Neuronal stem cell (in vitro differentiated cells): ENCODE measurements around the gene C6orf89.

Source experiments
- DNase-seq: peaks from one replicate; pipeline ENCODE4 v3.0.0-alpha.2; 2013; ENCODE audit warnings: low spot score
- H2AFZ ChIP-seq: one replicate; pipeline ENCODE4 v1.6.1; 2013; ENCODE audit warnings: mild to moderate bottlenecking, low read length, inconsistent platforms
- H2AK5ac ChIP-seq: 2 replicates; pipeline ENCODE4 v1.6.1; 2013; ENCODE audit warnings: low read depth, mild to moderate bottlenecking, inconsistent platforms, low read length, moderate library complexity, mixed read lengths
- H2BK120ac ChIP-seq: 2 replicates; pipeline ENCODE4 v1.6.1; 2013; ENCODE audit warnings: low read depth, mild to moderate bottlenecking, inconsistent platforms, low read length, moderate library complexity, mixed read lengths
- H2BK12ac ChIP-seq: one replicate; pipeline ENCODE4 v1.6.1; 2013; ENCODE audit warnings: low read length, inconsistent platforms
- H2BK15ac ChIP-seq: 2 replicates; pipeline ENCODE4 v1.6.1; 2013; ENCODE audit warnings: mild to moderate bottlenecking, low read length, inconsistent platforms, mixed read lengths
- H2BK5ac ChIP-seq: one replicate; pipeline ENCODE4 v1.6.1; 2013; ENCODE audit warnings: inconsistent platforms, mild to moderate bottlenecking, low read length, moderate library complexity
- H3K14ac ChIP-seq: one replicate; pipeline ENCODE4 v1.6.1; 2013; ENCODE audit warnings: low read length, inconsistent platforms
- H3K18ac ChIP-seq: 2 replicates; pipeline ENCODE4 v1.6.1; 2013; ENCODE audit warnings: low read length, inconsistent platforms
- H3K23ac ChIP-seq: 2 replicates; pipeline ENCODE4 v1.6.1; 2013; ENCODE audit warnings: low read depth, mild to moderate bottlenecking, mixed read lengths, low read length, inconsistent platforms; ENCODE audit not compliant: poor library complexity
- H3K27ac ChIP-seq: replicated peaks from 3 replicates; pipeline ENCODE4 v1.5.1; 2013; ENCODE audit warnings: low read length, inconsistent platforms
- H3K27me3 ChIP-seq, 3 experiments: 2 replicates each; pipeline ENCODE4 v1.6.1; 2013; ENCODE audit warnings: low read length in 3 of 3, mild to moderate bottlenecking in 2 of 3, inconsistent platforms in 1 of 3, low read depth in 1 of 3, mixed read lengths in 1 of 3, moderate library complexity in 1 of 3; ENCODE audit not compliant: control insufficient read depth in 3 of 3, insufficient read depth in 3 of 3
- H3K36me3 ChIP-seq, 2 donors: replicated peaks in 1 of 2; 2 replicates each; pipeline ENCODE4 v1.6.1; 2013; ENCODE audit warnings: low read length in 2 of 2; ENCODE audit not compliant: control insufficient read depth in 2 of 2, insufficient read depth in 2 of 2
- H3K4ac ChIP-seq: 2 replicates; pipeline ENCODE4 v1.6.1; 2013; ENCODE audit warnings: inconsistent platforms, mild to moderate bottlenecking, low read length, moderate library complexity
- H3K4me1 ChIP-seq, 2 donors: 1 replicate in 1 of 2; 2 replicates in 1 of 2; pipeline ENCODE4 v1.6.1; 2013; ENCODE audit warnings: low read length in 2 of 2, low read depth in 1 of 2; ENCODE audit not compliant: control insufficient read depth in 2 of 2, insufficient read depth in 1 of 2
- H3K4me2 ChIP-seq: one replicate; pipeline ENCODE4 v1.6.1; 2013; ENCODE audit warnings: mild to moderate bottlenecking, low read length, inconsistent platforms; ENCODE audit not compliant: insufficient read depth, poor library complexity, severe bottlenecking
- H3K4me3 ChIP-seq, 2 donors: 2 replicates each; pipeline ENCODE4 v1.5.1; 2013; ENCODE audit warnings: low read length in 2 of 2, mild to moderate bottlenecking in 2 of 2, inconsistent platforms in 1 of 2, moderate library complexity in 1 of 2
- H3K79me1 ChIP-seq: one replicate; pipeline ENCODE4 v1.6.1; 2013; ENCODE audit warnings: low read depth, mild to moderate bottlenecking, inconsistent platforms, low read length, moderate library complexity
- H3K9ac ChIP-seq: one replicate; pipeline ENCODE4 v1.6.1; 2013; ENCODE audit warnings: mild to moderate bottlenecking, low read depth, low read length, inconsistent platforms; ENCODE audit not compliant: poor library complexity
- H3K9me3 ChIP-seq, 2 donors: replicated peaks in 1 of 2; 2 replicates each; pipeline versions ENCODE3 to v1.6.1; 2013; ENCODE audit warnings: low read length in 2 of 2, mild to moderate bottlenecking in 2 of 2, inconsistent platforms in 1 of 2, low read depth in 1 of 2, mixed read lengths in 1 of 2, moderate library complexity in 1 of 2; ENCODE audit not compliant: control insufficient read depth in 2 of 2, insufficient read depth in 1 of 2
- H4K8ac ChIP-seq: one replicate; pipeline ENCODE4 v1.6.1; 2013; ENCODE audit warnings: low read depth, mild to moderate bottlenecking, inconsistent platforms, low read length, moderate library complexity
- H4K91ac ChIP-seq: one replicate; pipeline ENCODE4 v1.6.1; 2013; ENCODE audit warnings: low read length, low read depth, mild to moderate bottlenecking, inconsistent platforms; ENCODE audit not compliant: poor library complexity
- WGBS, 2 donors: extraction: QIAGEN DNeasy Blood & Tissue Kit; methylation state at CpG; one replicate each; pipeline ENCODE4 v1.1.7; 2013; ENCODE audit warnings: missing lambda C conversion rate in 2 of 2, mixed read lengths in 1 of 2; ENCODE audit not compliant: insufficient read length in 2 of 2, insufficient replicate concordance in 1 of 2; ENCODE audit errors: extremely low coverage in 2 of 2; 5-methylcytosine and 5-hydroxymethylcytosine counted together

C6orf89 gene

DNA sequence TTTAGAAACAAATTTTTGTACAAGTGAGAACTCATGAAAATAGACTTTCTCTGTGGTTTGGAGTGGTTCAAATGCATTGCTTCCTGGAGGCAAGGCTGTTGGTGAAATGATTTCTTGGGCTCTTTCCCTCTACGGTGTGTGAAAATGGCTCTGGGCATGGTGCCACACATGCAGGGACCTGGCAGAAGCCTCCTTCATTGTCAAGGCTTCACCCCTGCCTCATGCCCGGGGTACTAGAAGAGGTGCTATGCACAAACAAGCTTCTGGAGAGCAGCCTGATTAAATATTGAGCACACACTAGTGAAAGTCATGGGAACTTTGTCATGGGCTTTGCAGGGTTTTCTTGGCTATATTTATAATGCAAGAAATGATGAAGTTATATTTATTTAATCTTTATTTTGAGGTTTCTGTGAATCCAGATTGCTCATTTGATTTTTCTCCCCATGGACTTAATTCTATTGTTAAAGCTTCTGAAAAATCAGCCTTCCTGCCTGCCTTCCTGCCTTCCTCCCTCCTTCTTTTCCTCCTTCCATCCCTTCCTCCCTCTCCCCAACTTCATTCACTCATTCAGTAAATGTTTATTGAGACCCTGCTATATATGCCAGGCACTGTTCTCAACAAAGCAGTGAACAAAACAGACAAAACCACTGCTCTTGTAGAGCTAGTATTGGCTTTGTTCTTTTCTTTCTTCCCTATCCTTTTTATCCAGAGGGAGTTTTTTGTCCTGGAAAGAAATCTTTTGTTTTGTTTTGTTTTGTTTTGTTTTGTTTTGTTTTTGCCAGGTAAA, 21.0 kb downstream of the C6orf89 start:
- Histone ChIP-seq H3K4ac (no peak overlapping the region), H3K4me3 (no peak overlapping the region), H4K91ac (no peak overlapping the region), H2AFZ (no peak overlapping the region), H2BK5ac (no peak overlapping the region), H3K79me1 (no peaks in the 10 kb centered on the region), H2BK12ac (no peak overlapping the region), H3K23ac (no peak overlapping the region), H3K18ac (no peak overlapping the region), H3K9me3 (no peaks in the 10 kb centered on the region), H3K27ac (no peak overlapping the region), H2BK120ac (no peak overlapping the region), H3K4me2 (no peak overlapping the region), H2AK5ac (no peak overlapping the region), H2BK15ac (no peak overlapping the region), H3K4me1 (peaks cover 0 to 15% of the 10 kb centered on the region in 2 donors), H3K27me3 (no peaks in the 10 kb centered on the region), H4K8ac (no peak overlapping the region), H3K36me3 (peaks cover 2 to 32% of the 10 kb centered on the region in 2 donors), H3K9ac (no peak overlapping the region), H3K14ac (no peak overlapping the region)
- DNase-seq: no peak
- no CpG with 5 or more reads among the region's 2 CpGs for WGBS, 2 donors

- no CpG with 5 or more reads among the region's 5 CpGs for WGBS, 2 donors
- no peak overlapping the region for H2BK12ac ChIP-seq
Observed at GRCh38 chr6:36907781-36908180, 22.0 kb downstream of the C6orf89 start.

GRCh38 chr6:36908747-36909146, 23.0 kb downstream of the C6orf89 start:
- peaks cover 0 to 15% of the 10 kb centered on the region in 2 donors for H3K4me1 ChIP-seq
- no peaks in the 10 kb centered on the region for H3K27me3 ChIP-seq
- no peak overlapping the region for H3K27ac ChIP-seq
- H3K9ac ChIP-seq: no peak overlapping the region
- no peak for DNase-seq
- no peak overlapping the region for H4K8ac ChIP-seq
- no peak overlapping the region for H3K4ac ChIP-seq
- no peak overlapping the region for H2BK12ac ChIP-seq
- H3K14ac ChIP-seq: no peak overlapping the region
- no peak overlapping the region for H3K4me2 ChIP-seq
- no peak overlapping the region for H2BK120ac ChIP-seq
- H4K91ac ChIP-seq: no peak overlapping the region
- no peak overlapping the region for H3K18ac ChIP-seq
- H2BK15ac ChIP-seq: no peak overlapping the region
- H3K23ac ChIP-seq: no peak overlapping the region
- H3K9me3 ChIP-seq: no peaks in the 10 kb centered on the region
- no peak overlapping the region for H2BK5ac ChIP-seq
- no CpG with 5 or more reads among the region's 2 CpGs for WGBS, 2 donors
- no peak overlapping the region for H3K4me3 ChIP-seq
- H3K36me3 ChIP-seq: peaks cover 2 to 23% of the 10 kb centered on the region in 2 donors
- H2AFZ ChIP-seq: no peak overlapping the region
- H2AK5ac ChIP-seq: no peak overlapping the region
- H3K79me1 ChIP-seq: no peaks in the 10 kb centered on the region

More at GRCh38 chr6:36907781-36908180, 22.0 kb downstream of the C6orf89 start:
- no peak overlapping the region for H3K23ac ChIP-seq
- no peaks in the 10 kb centered on the region for H3K27me3 ChIP-seq
- H3K14ac ChIP-seq: no peak overlapping the region
- H2AFZ ChIP-seq: no peak overlapping the region
- no peak overlapping the region for H4K91ac ChIP-seq
- no peak overlapping the region for H4K8ac ChIP-seq
- no peak overlapping the region for H3K4me2 ChIP-seq
- H3K18ac ChIP-seq: no peak overlapping the region
- no peak overlapping the region for H3K4ac ChIP-seq
- DNase-seq: no peak
- no peak overlapping the region for H2BK120ac ChIP-seq
- H2BK15ac ChIP-seq: no peak overlapping the region
- H3K9ac ChIP-seq: no peak overlapping the region
- peaks cover 2 to 25% of the 10 kb centered on the region in 2 donors for H3K36me3 ChIP-seq
- peaks cover 0 to 15% of the 10 kb centered on the region in 2 donors for H3K4me1 ChIP-seq
- no peaks in the 10 kb centered on the region for H3K9me3 ChIP-seq
- H3K79me1 ChIP-seq: no peaks in the 10 kb centered on the region
- H3K27ac ChIP-seq: no peak overlapping the region
- H2BK5ac ChIP-seq: no peak overlapping the region
- H3K4me3 ChIP-seq: no peak overlapping the region
- H2AK5ac ChIP-seq: no peak overlapping the region

DNA sequence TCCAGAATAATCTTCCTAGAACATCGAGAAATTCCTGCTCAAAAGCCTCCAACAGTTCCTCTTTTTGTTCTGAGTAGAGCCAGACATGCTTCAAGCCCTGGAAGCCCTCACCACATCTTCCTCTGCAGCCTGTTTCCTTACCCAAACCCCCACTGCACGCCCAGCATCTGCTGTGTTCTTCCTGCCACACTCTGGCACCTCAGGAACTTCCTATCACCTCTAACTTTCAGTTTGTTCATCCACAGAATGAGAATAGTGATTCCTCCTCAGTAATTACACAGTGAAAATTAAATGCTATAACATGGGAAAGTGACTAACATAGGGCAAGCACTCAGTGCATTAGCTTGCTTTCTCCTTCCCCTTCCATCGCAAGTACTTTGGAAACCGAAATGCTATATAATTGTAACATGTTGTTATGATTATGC, 26.3 kb downstream of the C6orf89 start:
- no peak overlapping the region for H3K23ac ChIP-seq
- H3K9me3 ChIP-seq: no peaks in the 10 kb centered on the region
- H2BK15ac ChIP-seq: no peak overlapping the region
- DNase-seq: no peak
- no peak overlapping the region for H2BK120ac ChIP-seq
- H2AK5ac ChIP-seq: no peak overlapping the region
- no peaks in the 10 kb centered on the region for H3K79me1 ChIP-seq
- peaks cover 0 to 10% of the 10 kb centered on the region in 2 donors for H3K4me1 ChIP-seq
- H4K91ac ChIP-seq: no peak overlapping the region
- H3K27me3 ChIP-seq: no peaks in the 10 kb centered on the region
- H3K18ac ChIP-seq: no peak overlapping the region
- WGBS, 2 donors: no CpG with 5 or more reads among the region's 4 CpGs
- peaks cover 2 to 24% of the 10 kb centered on the region in 2 donors for H3K36me3 ChIP-seq
- H3K9ac ChIP-seq: no peak overlapping the region
- H3K4ac ChIP-seq: no peak overlapping the region
- H2BK5ac ChIP-seq: no peak overlapping the region
- no peak overlapping the region for H3K27ac ChIP-seq
- H4K8ac ChIP-seq: no peak overlapping the region
- no peak overlapping the region for H3K4me3 ChIP-seq
- no peak overlapping the region for H2AFZ ChIP-seq
- no peak overlapping the region for H3K4me2 ChIP-seq
- no peak overlapping the region for H2BK12ac ChIP-seq
- H3K14ac ChIP-seq: no peak overlapping the region
